HUDEP-2 (cell line): Measurements from ENCODE around the gene TPSB2.
"Not testable (repeated sequence)": the region's sequence is repeated elsewhere in the genome, so short reads cannot be mapped to it uniquely, and the experiment has no call there.

ENCODE experiments used
- DNase-seq, 76 experiments: peaks; one replicate each; lab custom pipeline; 2025; ENCODE audit not compliant: unreplicated experiment in 76 of 76; lab: John Stamatoyannopoulos, UW

Gene TPSB2

GRCh38 chr16:1230084-1230470, at the start of gene TPSB2:
TPSB2 (minus strand) TSS chr16:1230184; CDS start chr16:1229951, 233 bp downstream.
- DNase-seq, result not testable (repeated sequence)

- DNase-seq, result no peak
These were observed 49.3 kb upstream of the TPSB2 start for GRCh38 chr16:1279081-1279944.

GRCh38 chr16:1278477-1278876, 48.5 kb upstream of the TPSB2 start:
- no peak for DNase-seq

GRCh38 chr16:1277617-1278282, 47.8 kb upstream of the TPSB2 start:
- DNase-seq, result no peak

- no peak for DNase-seq
These were observed 47.2 kb upstream of the TPSB2 start for GRCh38 chr16:1277151-1277598.

- no peak for DNase-seq
These were observed 46.5 kb upstream of the TPSB2 start for GRCh38 chr16:1276580-1276878.

GRCh38 chr16:1275791-1276579, 46.0 kb upstream of the TPSB2 start:
- no peak for DNase-seq

- DNase-seq, result no peak
These were observed 44.8 kb upstream of the TPSB2 start for GRCh38 chr16:1274767-1275166.

- no peak for DNase-seq
These were observed 43.8 kb upstream of the TPSB2 start for GRCh38 chr16:1273816-1274215.

- DNase-seq, result no peak
These were observed 42.6 kb upstream of the TPSB2 start for GRCh38 chr16:1272453-1273198.

- DNase-seq, result peak in 56 of 76 experiments; percentile 3 to 82 (median 52)
These were observed 41.9 kb upstream of the TPSB2 start for GRCh38 chr16:1271724-1272413.

- DNase-seq, result no peak
These were observed 41.4 kb upstream of the TPSB2 start for GRCh38 chr16:1271380-1271723.

GRCh38 chr16:1269418-1269817, 39.4 kb upstream of the TPSB2 start:
- DNase-seq, result not testable (repeated sequence)

GRCh38 chr16:1265826-1266225, 35.8 kb upstream of the TPSB2 start:
- DNase-seq, result no peak

GRCh38 chr16:1265090-1265630, 35.2 kb upstream of the TPSB2 start:
- DNase-seq, result no peak

GRCh38 chr16:1264345-1265089, 34.5 kb upstream of the TPSB2 start:
- no peak for DNase-seq

- DNase-seq, result no peak
These were observed 33.8 kb upstream of the TPSB2 start for GRCh38 chr16:1263591-1264344.

- DNase-seq, result no peak
These were observed 32.9 kb upstream of the TPSB2 start for GRCh38 chr16:1262846-1263221.
